ENCODE measurements around the gene KIF21B.
"Not testable (repeated sequence)": the region's sequence is repeated elsewhere in the genome, so short reads cannot be mapped to it uniquely, and the experiment has no call there.

Gene KIF21B

DNA sequence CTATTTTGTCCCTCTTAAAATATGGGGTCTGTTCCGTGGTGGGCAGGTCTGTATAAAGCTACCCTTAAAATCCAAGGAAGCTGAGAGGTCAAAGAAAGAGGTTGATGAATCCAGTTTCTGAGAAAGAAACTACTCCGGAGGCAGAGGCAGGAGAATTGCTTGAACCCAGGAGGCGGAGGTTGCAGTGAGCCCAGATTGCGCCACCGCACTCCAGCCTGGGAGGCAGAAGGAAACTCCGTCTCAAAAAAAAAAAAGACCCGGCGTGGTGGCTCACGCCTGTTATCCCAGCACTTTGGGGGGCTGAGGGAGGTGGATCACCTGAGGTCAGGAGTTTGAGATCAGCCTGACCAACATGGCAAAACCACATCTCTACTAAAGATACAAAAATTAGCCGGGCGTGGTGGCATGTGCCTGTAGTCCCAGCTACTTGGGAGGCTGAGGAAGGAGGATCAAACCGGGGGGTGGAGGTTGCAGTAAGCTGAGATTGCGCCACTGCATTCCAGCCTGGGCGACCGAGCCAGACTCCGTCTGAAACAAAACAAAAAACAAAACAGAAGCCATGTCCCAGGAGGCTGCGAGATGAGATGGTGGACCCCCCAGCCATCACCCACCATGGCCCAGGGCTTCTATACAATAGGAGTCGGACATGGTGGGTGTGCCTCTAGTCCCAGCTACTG is 88.1 kb downstream of the KIF21B start:
- not testable (repeated sequence) for H3K4me3 ChIP-seq (ENCODE audit: low read depth, low read length)

DNA sequence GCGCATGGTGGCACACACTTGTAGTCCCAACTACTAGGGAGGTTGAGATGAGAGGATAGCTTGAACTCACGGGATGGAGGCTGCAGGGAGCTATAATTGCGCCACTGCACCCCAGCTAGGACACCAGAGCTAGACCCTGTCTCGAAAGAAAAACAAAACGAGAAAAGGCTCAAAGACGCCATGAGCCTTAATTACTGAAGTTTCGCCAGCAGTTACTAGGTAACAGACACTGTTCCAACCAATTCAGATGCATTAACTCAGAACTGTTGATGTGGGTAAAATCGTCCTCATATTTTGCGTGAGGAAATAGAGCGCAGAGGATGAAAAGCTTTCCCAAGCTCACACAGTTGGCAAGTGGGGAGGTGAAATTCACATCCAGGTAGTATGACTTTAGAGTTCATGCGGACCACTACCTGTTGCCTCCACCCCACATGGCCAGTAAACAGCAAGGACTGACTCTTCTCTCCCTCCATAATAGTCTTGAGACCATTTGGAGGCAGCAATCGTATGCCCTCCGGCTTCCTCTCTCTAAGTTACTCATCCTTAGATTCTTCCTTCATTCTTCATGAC is 88.8 kb downstream of the KIF21B start:
- Histone ChIP-seq H3K4me3 (ENCODE audit: low read depth, low read length) (no peak overlapping the region), H2AFZ (ENCODE audit: low read length, unreplicated experiment) (no peak overlapping the region), H3K4me1 (ENCODE audit: control insufficient read depth, insufficient read depth, low read length, unreplicated experiment) (no peaks in the 10 kb centered on the region), H3K27me3 (ENCODE audit: insufficient read depth, low read length) (peaks cover 26% of the 10 kb centered on the region; the same call in 1 of the 2 replicates), H3K36me3 (ENCODE audit: insufficient read depth, low read length) (no peaks in the 10 kb centered on the region), H3K27ac (ENCODE audit: low read depth, low read length) (no peak overlapping the region), H3K79me2 (ENCODE audit: control insufficient read depth, insufficient read depth, low read length, unreplicated experiment) (no peaks in the 10 kb centered on the region)

More for the DNA sequence above, 88.1 kb downstream of the KIF21B start:
- H3K79me2 ChIP-seq (ENCODE audit: control insufficient read depth, insufficient read depth, low read length, unreplicated experiment); H3K36me3 ChIP-seq (ENCODE audit: insufficient read depth, low read length); H3K4me1 ChIP-seq (ENCODE audit: control insufficient read depth, insufficient read depth, low read length, unreplicated experiment); H2AFZ ChIP-seq (ENCODE audit: low read length, unreplicated experiment); H3K27ac ChIP-seq (ENCODE audit: low read depth, low read length): not testable (repeated sequence)
- H3K27me3 ChIP-seq (ENCODE audit: insufficient read depth, low read length): peaks cover 26% of the 10 kb centered on the region; the same call in 1 of the 2 replicates

- Histone ChIP-seq H3K4me1 (ENCODE audit: control insufficient read depth, insufficient read depth, low read length, unreplicated experiment) (no peaks in the 10 kb centered on the region), H3K36me3 (ENCODE audit: insufficient read depth, low read length) (no peaks in the 10 kb centered on the region), H2AFZ (ENCODE audit: low read length, unreplicated experiment) (no peak overlapping the region), H3K4me3 (ENCODE audit: low read depth, low read length) (no peak overlapping the region), H3K79me2 (ENCODE audit: control insufficient read depth, insufficient read depth, low read length, unreplicated experiment) (no peaks in the 10 kb centered on the region), H3K27me3 (ENCODE audit: insufficient read depth, low read length) (peaks cover 26% of the 10 kb centered on the region; the same call in 1 of the 2 replicates), H3K27ac (ENCODE audit: low read depth, low read length) (no peak overlapping the region)
Measured at GRCh38 chr1:200931776-200932175, 91.7 kb downstream of the KIF21B start.

- not testable (repeated sequence) for H3K27ac ChIP-seq (ENCODE audit: low read depth, low read length); H2AFZ ChIP-seq (ENCODE audit: low read length, unreplicated experiment); H3K4me1 ChIP-seq (ENCODE audit: control insufficient read depth, insufficient read depth, low read length, unreplicated experiment); H3K36me3 ChIP-seq (ENCODE audit: insufficient read depth, low read length); H3K79me2 ChIP-seq (ENCODE audit: control insufficient read depth, insufficient read depth, low read length, unreplicated experiment); H3K4me3 ChIP-seq (ENCODE audit: low read depth, low read length)
- H3K27me3 ChIP-seq (ENCODE audit: insufficient read depth, low read length): peaks cover 26% of the 10 kb centered on the region; the same call in 1 of the 2 replicates
Measured at GRCh38 chr1:200930285-200930684, 93.2 kb downstream of the KIF21B start.

GRCh38 chr1:200929530-200930278 is 93.8 kb downstream of the KIF21B start:
- Histone ChIP-seq H3K4me1 (ENCODE audit: control insufficient read depth, insufficient read depth, low read length, unreplicated experiment) (peaks cover 2% of the 10 kb centered on the region), H3K4me3 (ENCODE audit: low read depth, low read length) (no peak overlapping the region), H2AFZ (ENCODE audit: low read length, unreplicated experiment) (no peak overlapping the region), H3K27me3 (ENCODE audit: insufficient read depth, low read length) (peaks cover 23% of the 10 kb centered on the region; the same call in 1 of the 2 replicates), H3K79me2 (ENCODE audit: control insufficient read depth, insufficient read depth, low read length, unreplicated experiment) (no peaks in the 10 kb centered on the region), H3K27ac (ENCODE audit: low read depth, low read length) (no peak overlapping the region), H3K36me3 (ENCODE audit: insufficient read depth, low read length) (no peaks in the 10 kb centered on the region)

DNA sequence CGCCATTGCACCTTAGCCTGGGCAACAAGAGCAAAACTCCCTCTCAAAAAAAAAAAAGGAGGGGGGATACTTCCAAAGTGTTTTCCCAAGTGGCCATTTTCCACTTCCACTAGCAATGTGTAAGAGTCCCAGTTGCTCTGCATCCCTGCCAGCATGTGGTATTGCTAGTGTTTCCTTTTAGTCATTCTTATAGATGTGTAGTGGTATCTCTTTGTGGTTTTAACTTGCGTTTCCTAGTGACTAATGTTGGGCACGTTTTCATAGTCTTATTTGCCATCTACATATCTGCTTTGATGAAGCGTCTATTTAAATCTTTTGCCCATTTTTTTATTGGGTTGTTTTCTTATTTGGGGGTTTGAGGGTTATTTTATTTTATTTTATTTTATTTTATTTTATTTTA is 97.7 kb downstream of the KIF21B start:
- Histone ChIP-seq H3K27me3 (ENCODE audit: insufficient read depth, low read length) (peaks cover under 1% of the 10 kb centered on the region; the same call in 1 of the 2 replicates), H3K36me3 (ENCODE audit: insufficient read depth, low read length) (no peaks in the 10 kb centered on the region), H3K4me3 (ENCODE audit: low read depth, low read length) (no peak overlapping the region), H3K79me2 (ENCODE audit: control insufficient read depth, insufficient read depth, low read length, unreplicated experiment) (no peaks in the 10 kb centered on the region), H3K4me1 (ENCODE audit: control insufficient read depth, insufficient read depth, low read length, unreplicated experiment) (peaks cover 2% of the 10 kb centered on the region), H2AFZ (ENCODE audit: low read length, unreplicated experiment) (no peak overlapping the region), H3K27ac (ENCODE audit: low read depth, low read length) (no peak overlapping the region)

DNA sequence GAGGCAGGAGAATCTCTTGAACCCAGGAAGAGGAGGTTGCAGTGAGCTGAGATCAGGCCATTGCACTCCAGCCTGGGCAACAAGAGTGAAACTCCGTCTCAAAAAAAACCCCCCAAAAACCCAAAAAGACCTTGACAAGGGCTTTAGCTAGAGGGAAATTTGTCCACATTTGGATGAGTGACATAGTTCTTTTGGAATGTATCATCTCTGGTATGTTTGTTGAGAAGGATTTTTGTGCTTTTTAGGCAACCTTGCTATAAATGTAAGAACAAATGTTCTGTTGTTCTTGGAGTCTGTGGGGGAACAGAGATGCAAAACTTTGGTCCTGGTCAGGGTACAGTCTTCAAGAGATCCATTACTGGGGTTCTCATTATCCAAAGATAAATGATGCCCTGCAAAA is 99.9 kb downstream of the KIF21B start:
- no peaks in the 10 kb centered on the region for H3K79me2 ChIP-seq (ENCODE audit: control insufficient read depth, insufficient read depth, low read length, unreplicated experiment)
- H3K4me1 ChIP-seq (ENCODE audit: control insufficient read depth, insufficient read depth, low read length, unreplicated experiment): peaks cover 2% of the 10 kb centered on the region
- H2AFZ ChIP-seq (ENCODE audit: low read length, unreplicated experiment): no peak overlapping the region
- no peak overlapping the region for H3K27ac ChIP-seq (ENCODE audit: low read depth, low read length)
- H3K4me3 ChIP-seq (ENCODE audit: low read depth, low read length): no peak overlapping the region
- no peaks in the 10 kb centered on the region for H3K36me3 ChIP-seq (ENCODE audit: insufficient read depth, low read length)
- H3K27me3 ChIP-seq (ENCODE audit: insufficient read depth, low read length): no peaks in the 10 kb centered on the region

GRCh38 chr1:200922406-200922805 is 101.1 kb downstream of the KIF21B start:
- H3K4me1 ChIP-seq (ENCODE audit: control insufficient read depth, insufficient read depth, low read length, unreplicated experiment): peaks cover 2% of the 10 kb centered on the region
- H3K27ac ChIP-seq (ENCODE audit: low read depth, low read length): no peak overlapping the region
- no peaks in the 10 kb centered on the region for H3K27me3 ChIP-seq (ENCODE audit: insufficient read depth, low read length)
- H3K79me2 ChIP-seq (ENCODE audit: control insufficient read depth, insufficient read depth, low read length, unreplicated experiment): no peaks in the 10 kb centered on the region
- no peak overlapping the region for H2AFZ ChIP-seq (ENCODE audit: low read length, unreplicated experiment)
- H3K4me3 ChIP-seq (ENCODE audit: low read depth, low read length): no peak overlapping the region
- no peaks in the 10 kb centered on the region for H3K36me3 ChIP-seq (ENCODE audit: insufficient read depth, low read length)

DNA sequence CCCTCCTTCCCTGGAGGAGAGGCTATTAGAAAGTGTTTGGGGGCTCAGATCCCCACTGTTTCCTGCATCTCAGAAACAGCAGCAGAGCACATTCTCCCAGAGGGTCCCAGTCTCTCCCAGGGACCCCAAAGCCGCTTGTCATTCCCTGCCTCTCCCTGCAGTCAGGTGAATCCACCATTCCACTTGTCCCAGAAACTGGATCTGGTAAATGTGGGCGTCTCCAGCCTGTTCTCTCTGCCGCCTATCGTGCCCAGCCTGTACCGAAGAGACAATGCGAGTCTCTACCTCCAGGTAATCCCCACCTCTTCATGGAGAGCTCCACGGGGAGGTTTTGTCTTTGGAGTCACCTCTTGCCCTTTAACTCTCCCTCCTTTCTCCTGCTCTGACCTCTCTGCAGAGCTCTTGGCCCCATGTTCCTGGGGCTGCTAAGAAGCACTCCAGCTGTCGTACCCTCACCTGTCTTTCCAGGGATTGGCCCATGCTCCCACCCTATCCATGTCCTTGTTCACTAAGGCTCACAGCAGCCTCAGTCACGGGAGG is 101.9 kb downstream of the KIF21B start:
- no peaks in the 10 kb centered on the region for H3K79me2 ChIP-seq (ENCODE audit: control insufficient read depth, insufficient read depth, low read length, unreplicated experiment)
- H3K36me3 ChIP-seq (ENCODE audit: insufficient read depth, low read length): no peaks in the 10 kb centered on the region
- H2AFZ ChIP-seq (ENCODE audit: low read length, unreplicated experiment): no peak overlapping the region
- H3K4me3 ChIP-seq (ENCODE audit: low read depth, low read length): no peak overlapping the region
- no peak overlapping the region for H3K27ac ChIP-seq (ENCODE audit: low read depth, low read length)
- H3K27me3 ChIP-seq (ENCODE audit: insufficient read depth, low read length): no peaks in the 10 kb centered on the region
- peaks cover 2% of the 10 kb centered on the region for H3K4me1 ChIP-seq (ENCODE audit: control insufficient read depth, insufficient read depth, low read length, unreplicated experiment)
